ENCODE data around the gene SLC2A11. TPM values are rescaled to one million over a fixed set of nuclear protein-coding genes. Genes with fewer than 3 reads are reported as not detected.
"Not testable (repeated sequence)": the region's sequence is repeated elsewhere in the genome, so short reads cannot be mapped to it uniquely, and the experiment has no call there.

SLC2A11 gene
- total RNA-seq, 2 donors from 2014 or later, result 23.6 to 32.3 TPM

- TF ChIP-seq POLR2A (IDR thresholded peaks at IDR 0.05), result no peak
- no peak for TF ChIP-seq CTCF (IDR thresholded peaks at IDR 0.05)
- intact Hi-C loops (cut with DNase I), result no loop called here
- Histone ChIP-seq H3K27ac (no peak overlapping the region), H3K27me3 (no peaks in the 10 kb centered on the region), H3K9me3 (no peaks in the 10 kb centered on the region), H3K36me3 (replicated peaks in 1 of 2; ENCODE audit: insufficient read depth in 1 of 2, low read depth in 2 of 2) (peaks cover 0 to 2% of the 10 kb centered on the region in 2 donors), H3K4me3 (no peak overlapping the region), H3K4me1 (peaks cover 28% of the 10 kb centered on the region)
- no peak for ATAC-seq
- WGBS, 2 donors, result 77 to 81% methylated on average over 6 of the region's 6 CpGs
- DNase-seq, result no peak
Measured at GRCh38 chr22:23899042-23899745, 41.5 kb downstream of the SLC2A11 start.

GRCh38 chr22:23900227-23900626 is 42.6 kb downstream of the SLC2A11 start:
- H3K27me3 ChIP-seq; H3K36me3 ChIP-seq (replicated peaks in 1 of 2; ENCODE audit: insufficient read depth in 1 of 2, low read depth in 2 of 2); H3K27ac ChIP-seq; intact Hi-C loops (cut with DNase I); H3K9me3 ChIP-seq; DNase-seq; ATAC-seq; H3K4me3 ChIP-seq: not testable (repeated sequence)
- WGBS, 2 donors, result 87 to 90% methylated on average over 4 of the region's 4 CpGs
- H3K4me1 ChIP-seq, result peaks cover 22% of the 10 kb centered on the region

- DNase-seq (no peak), ATAC-seq (no peak)
- WGBS, 2 donors, result 89 to 93% methylated on average over 4 of the region's 4 CpGs
- Histone ChIP-seq H3K27me3 (no peaks in the 10 kb centered on the region), H3K36me3 (replicated peaks in 1 of 2; ENCODE audit: insufficient read depth in 1 of 2, low read depth in 2 of 2) (no peaks in the 10 kb centered on the region), H3K27ac (no peak overlapping the region), H3K9me3 (no peaks in the 10 kb centered on the region), H3K4me1 (peaks cover 9% of the 10 kb centered on the region), H3K4me3 (no peak overlapping the region)
- no peak for TF ChIP-seq POLR2A (IDR thresholded peaks at IDR 0.05)
- no peak for TF ChIP-seq CTCF (IDR thresholded peaks at IDR 0.05)
- intact Hi-C loops (cut with DNase I), result no loop called here
Measured at GRCh38 chr22:23901600-23901999, 43.9 kb downstream of the SLC2A11 start.

- H3K9me3 ChIP-seq, result no peaks in the 10 kb centered on the region
- no peak overlapping the region for H3K27ac ChIP-seq
- no peaks in the 10 kb centered on the region for H3K36me3 ChIP-seq (replicated peaks in 1 of 2; ENCODE audit: insufficient read depth in 1 of 2, low read depth in 2 of 2)
- intact Hi-C loops (cut with DNase I), result no loop called here
- TF ChIP-seq CTCF (IDR thresholded peaks at IDR 0.05), result no peak
- no peak for TF ChIP-seq POLR2A (IDR thresholded peaks at IDR 0.05)
- DNase-seq (no peak), ATAC-seq (no peak)
- no peaks in the 10 kb centered on the region for H3K27me3 ChIP-seq
- no peak overlapping the region for H3K4me3 ChIP-seq
- H3K4me1 ChIP-seq, result peaks cover under 1% of the 10 kb centered on the region
- WGBS, 2 donors, result 94 to 99% methylated on average over 7 to 8 of the region's 8 CpGs
Measured at GRCh38 chr22:23903328-23903971, 45.8 kb downstream of the SLC2A11 start.

GRCh38 chr22:23904573-23905254 is 47.0 kb downstream of the SLC2A11 start:
- H3K27ac ChIP-seq, result no peak overlapping the region
- TF ChIP-seq CTCF (IDR thresholded peaks at IDR 0.05), result no peak
- TF ChIP-seq POLR2A (IDR thresholded peaks at IDR 0.05), result no peak
- intact Hi-C loops (cut with DNase I), result no loop called here
- H3K4me1 ChIP-seq, result no peaks in the 10 kb centered on the region
- H3K36me3 ChIP-seq (replicated peaks in 1 of 2; ENCODE audit: insufficient read depth in 1 of 2, low read depth in 2 of 2), result no peaks in the 10 kb centered on the region
- H3K27me3 ChIP-seq, result no peaks in the 10 kb centered on the region
- H3K9me3 ChIP-seq, result no peaks in the 10 kb centered on the region
- WGBS, 2 donors, result 70 to 84% methylated on average over 5 of the region's 5 CpGs
- ATAC-seq (peak; percentile 8), DNase-seq (no peak)
- H3K4me3 ChIP-seq, result no peak overlapping the region

Data from body of pancreas (tissue), 4 donors.